ENCODE measurements around the gene LMTK2. TPM values are rescaled to one million over a fixed set of nuclear protein-coding genes. Genes with fewer than 3 reads are reported as not detected.

The LMTK2 gene
- total RNA-seq, 1 donor from 2014 or later: 32.5 TPM

DNA sequence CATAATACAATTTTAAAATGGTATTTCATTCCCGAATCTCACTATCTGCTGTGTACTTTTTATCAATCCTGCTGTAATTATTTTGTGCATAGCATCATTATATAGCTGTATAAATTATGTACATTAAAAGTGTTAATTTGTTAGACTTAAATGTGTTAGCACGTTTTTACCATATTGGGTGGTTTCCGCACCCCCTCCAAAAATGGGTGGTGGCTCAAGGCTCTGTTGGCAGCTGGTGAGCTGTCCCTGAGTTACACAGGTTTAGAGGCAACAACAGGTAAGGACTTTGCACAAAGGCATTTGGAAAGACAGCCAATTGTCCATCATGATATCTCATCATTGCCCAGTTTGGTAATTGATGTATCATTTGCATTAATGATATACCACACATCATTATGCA is 18.6 kb upstream of the LMTK2 start:
- no peak overlapping the region for H3K4me3 Mint-ChIP-seq (ENCODE audit: unreplicated experiment)
- H3K27ac Mint-ChIP-seq (ENCODE audit: unreplicated experiment): no peak overlapping the region
- DNase-seq (ENCODE audit: low spot score): no peak
- TF ChIP-seq, protein P1, sequence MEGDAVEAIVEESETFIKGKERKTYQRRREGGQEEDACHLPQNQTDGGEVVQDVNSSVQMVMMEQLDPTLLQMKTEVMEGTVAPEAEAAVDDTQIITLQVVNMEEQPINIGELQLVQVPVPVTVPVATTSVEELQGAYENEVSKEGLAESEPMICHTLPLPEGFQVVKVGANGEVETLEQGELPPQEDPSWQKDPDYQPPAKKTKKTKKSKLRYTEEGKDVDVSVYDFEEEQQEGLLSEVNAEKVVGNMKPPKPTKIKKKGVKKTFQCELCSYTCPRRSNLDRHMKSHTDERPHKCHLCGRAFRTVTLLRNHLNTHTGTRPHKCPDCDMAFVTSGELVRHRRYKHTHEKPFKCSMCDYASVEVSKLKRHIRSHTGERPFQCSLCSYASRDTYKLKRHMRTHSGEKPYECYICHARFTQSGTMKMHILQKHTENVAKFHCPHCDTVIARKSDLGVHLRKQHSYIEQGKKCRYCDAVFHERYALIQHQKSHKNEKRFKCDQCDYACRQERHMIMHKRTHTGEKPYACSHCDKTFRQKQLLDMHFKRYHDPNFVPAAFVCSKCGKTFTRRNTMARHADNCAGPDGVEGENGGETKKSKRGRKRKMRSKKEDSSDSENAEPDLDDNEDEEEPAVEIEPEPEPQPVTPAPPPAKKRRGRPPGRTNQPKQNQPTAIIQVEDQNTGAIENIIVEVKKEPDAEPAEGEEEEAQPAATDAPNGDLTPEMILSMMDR (IDR thresholded peaks at IDR 0.05; ENCODE audit: unreplicated experiment): no peak
- H3K4me1 Mint-ChIP-seq (ENCODE audit: unreplicated experiment): no peaks in the 10 kb centered on the region
- peaks cover 2% of the 10 kb centered on the region for H3K27me3 Mint-ChIP-seq (ENCODE audit: unreplicated experiment)
- no peaks in the 10 kb centered on the region for H3K9me3 Mint-ChIP-seq (ENCODE audit: unreplicated experiment)
- H3K36me3 Mint-ChIP-seq (ENCODE audit: low read depth, unreplicated experiment): no peaks in the 10 kb centered on the region

DNA sequence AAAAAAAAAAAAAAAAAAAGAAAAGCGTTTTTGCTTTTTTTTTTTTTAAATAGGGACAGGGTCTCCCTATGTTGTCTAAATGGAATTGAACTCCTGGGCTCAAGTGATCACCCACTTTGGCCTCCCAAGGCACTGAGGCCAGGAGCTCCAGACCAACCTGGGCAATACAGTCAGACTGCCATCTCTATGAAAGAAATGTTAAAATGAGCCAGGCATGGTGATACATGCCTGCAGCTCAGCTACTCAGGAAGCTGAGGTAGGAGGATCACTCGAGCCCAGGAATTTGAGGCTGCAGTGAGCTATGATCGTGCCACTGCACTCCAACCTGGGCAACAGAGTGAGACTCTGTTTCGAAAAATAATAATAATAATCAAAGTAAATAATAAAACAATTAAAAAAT is 16.5 kb upstream of the LMTK2 start:
- no peak for DNase-seq (ENCODE audit: low spot score)
- TF ChIP-seq, protein P1 (IDR thresholded peaks at IDR 0.05; ENCODE audit: unreplicated experiment): no peak
- no peaks in the 10 kb centered on the region for H3K4me1 Mint-ChIP-seq (ENCODE audit: unreplicated experiment)
- peaks cover 2% of the 10 kb centered on the region for H3K27me3 Mint-ChIP-seq (ENCODE audit: unreplicated experiment)
- no peak overlapping the region for H3K27ac Mint-ChIP-seq (ENCODE audit: unreplicated experiment)
- no peak overlapping the region for H3K4me3 Mint-ChIP-seq (ENCODE audit: unreplicated experiment)
- no peaks in the 10 kb centered on the region for H3K9me3 Mint-ChIP-seq (ENCODE audit: unreplicated experiment)
- H3K36me3 Mint-ChIP-seq (ENCODE audit: low read depth, unreplicated experiment): no peaks in the 10 kb centered on the region

DNA sequence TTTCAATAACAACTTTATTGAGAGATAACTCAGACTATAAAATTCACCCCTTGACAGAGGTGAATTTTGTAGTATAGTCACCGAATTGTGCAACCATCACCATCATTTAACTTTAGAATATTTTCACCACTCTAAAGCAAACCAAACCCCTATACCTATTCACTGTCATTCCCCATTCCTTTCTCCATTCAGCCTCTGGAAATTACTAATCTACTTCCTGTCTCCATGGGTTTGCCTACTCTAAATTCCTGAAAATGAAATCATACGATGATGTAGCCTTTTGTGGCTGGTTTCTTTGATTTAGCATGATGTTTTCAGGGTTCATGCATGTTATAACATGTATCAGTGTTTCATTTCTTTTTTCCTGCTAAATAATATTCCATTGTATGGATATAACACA is 15.6 kb upstream of the LMTK2 start:
- DNase-seq (ENCODE audit: low spot score): no peak

DNA sequence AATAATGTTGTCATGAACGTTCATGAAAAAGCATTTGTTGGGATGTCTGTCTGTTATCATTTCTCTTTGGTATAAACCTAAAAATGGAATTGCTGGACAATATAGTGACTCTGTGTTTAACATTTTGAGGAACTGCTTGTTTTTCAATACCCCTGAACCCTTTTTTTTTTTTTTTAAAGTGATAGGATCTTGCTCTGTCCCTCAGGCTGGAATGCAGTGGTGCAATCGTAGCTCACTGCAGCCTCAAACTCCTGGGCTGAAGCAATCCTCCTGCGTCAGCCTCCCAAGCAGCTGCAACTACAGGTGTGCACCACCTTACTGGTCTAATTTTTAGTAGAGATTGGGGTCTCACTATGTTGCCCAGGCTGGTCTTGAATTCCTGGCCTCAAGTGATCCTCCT is 15.1 kb upstream of the LMTK2 start:
- H3K4me3 Mint-ChIP-seq (ENCODE audit: unreplicated experiment): no peak overlapping the region
- DNase-seq (ENCODE audit: low spot score): no peak
- peaks cover under 1% of the 10 kb centered on the region for H3K27me3 Mint-ChIP-seq (ENCODE audit: unreplicated experiment)
- H3K4me1 Mint-ChIP-seq (ENCODE audit: unreplicated experiment): no peaks in the 10 kb centered on the region
- TF ChIP-seq, protein P1 (IDR thresholded peaks at IDR 0.05; ENCODE audit: unreplicated experiment): no peak
- no peaks in the 10 kb centered on the region for H3K36me3 Mint-ChIP-seq (ENCODE audit: low read depth, unreplicated experiment)
- no peaks in the 10 kb centered on the region for H3K9me3 Mint-ChIP-seq (ENCODE audit: unreplicated experiment)
- no peak overlapping the region for H3K27ac Mint-ChIP-seq (ENCODE audit: unreplicated experiment)

More for the DNA sequence above, 15.6 kb upstream of the LMTK2 start:
- Mint-ChIP-seq H3K27me3 (ENCODE audit: unreplicated experiment) (peaks cover 2% of the 10 kb centered on the region), H3K4me1 (ENCODE audit: unreplicated experiment) (no peaks in the 10 kb centered on the region), H3K9me3 (ENCODE audit: unreplicated experiment) (no peaks in the 10 kb centered on the region), H3K27ac (ENCODE audit: unreplicated experiment) (no peak overlapping the region), H3K4me3 (ENCODE audit: unreplicated experiment) (no peak overlapping the region), H3K36me3 (ENCODE audit: low read depth, unreplicated experiment) (no peaks in the 10 kb centered on the region)
- TF ChIP-seq, protein P1 (IDR thresholded peaks at IDR 0.05; ENCODE audit: unreplicated experiment): no peak

DNA sequence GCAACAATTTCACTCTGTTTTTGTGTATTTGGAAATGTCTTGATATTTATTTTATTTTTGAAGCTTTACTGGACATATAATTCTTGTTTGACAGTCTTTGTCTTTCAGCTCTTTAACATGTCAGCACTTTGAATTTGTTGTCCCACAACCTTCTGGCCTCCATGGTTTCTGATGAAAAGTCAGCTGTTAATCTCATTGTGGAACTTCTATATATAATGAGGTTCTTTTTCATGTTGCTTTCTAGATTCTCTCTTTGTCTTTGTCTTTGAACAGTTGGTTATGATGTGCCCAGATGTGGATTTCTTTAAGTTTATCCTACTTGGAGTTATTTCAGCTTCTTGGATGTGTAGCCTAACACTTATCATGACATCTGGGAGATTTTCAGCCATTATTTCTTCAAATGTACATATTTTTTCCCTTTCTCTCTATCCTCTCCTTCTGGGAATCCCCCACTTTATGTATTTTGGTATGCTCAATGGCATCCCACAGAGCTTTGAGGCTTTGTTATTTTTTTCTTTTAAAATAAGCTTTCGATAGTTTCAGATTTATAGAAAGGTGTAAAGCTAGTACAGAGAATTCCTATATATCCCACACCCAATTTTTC is 9.5 kb upstream of the LMTK2 start:
- DNase-seq (ENCODE audit: low spot score): no peak
- Mint-ChIP-seq H3K27ac (ENCODE audit: unreplicated experiment) (no peak overlapping the region), H3K4me1 (ENCODE audit: unreplicated experiment) (no peaks in the 10 kb centered on the region), H3K9me3 (ENCODE audit: unreplicated experiment) (peaks cover 11% of the 10 kb centered on the region), H3K27me3 (ENCODE audit: unreplicated experiment) (no peaks in the 10 kb centered on the region), H3K36me3 (ENCODE audit: low read depth, unreplicated experiment) (peaks cover 17% of the 10 kb centered on the region), H3K4me3 (ENCODE audit: unreplicated experiment) (no peak overlapping the region)
- TF ChIP-seq, protein P1 (IDR thresholded peaks at IDR 0.05; ENCODE audit: unreplicated experiment): no peak
